Cardiac muscle cell (in vitro differentiated cells and primary cell): ENCODE measurements around the gene PRKCI. TPM values are rescaled to one million over a fixed set of nuclear protein-coding genes. Genes with fewer than 3 reads are reported as not detected.
A peak's percentile ranks its signal among the peaks of the same experiment; 100 is the strongest.

ENCODE experiments used
- DNase-seq, 2 donors: peaks; one replicate each; pipeline versions ENCODE4 v3.0.0 to v3.0.0-alpha.2; 2010 to 2017; ENCODE audit warnings: low read depth in 1 of 2, low spot score in 1 of 2
- H3K27ac ChIP-seq: fragments of 200-600 bp; sonication (generic); 2 replicates; pipeline ENCODE4 v1.5.1; 2016
- H3K27me3 ChIP-seq: fragments of 200-600 bp; sonication (generic); 2 replicates; pipeline ENCODE4 v1.6.0; 2016; ENCODE audit warnings: control low read depth
- H3K36me3 ChIP-seq: fragments of 200-600 bp; sonication (generic); 2 replicates; pipeline ENCODE4 v1.5.1; 2016; ENCODE audit warnings: control low read depth
- H3K4me1 ChIP-seq: fragments of 200-600 bp; sonication (generic); 2 replicates; pipeline ENCODE4 v1.8.1; 2017; ENCODE audit warnings: low read depth, mild to moderate bottlenecking, mixed run types
- H3K4me3 ChIP-seq: fragments of 200-600 bp; sonication (generic); 2 replicates; pipeline ENCODE4 v1.5.1; 2016; ENCODE audit warnings: mild to moderate bottlenecking
- H3K9me3 ChIP-seq: fragments of 200-600 bp; sonication (generic); 2 replicates; pipeline ENCODE4 v1.5.1; 2017; ENCODE audit warnings: low read depth, mild to moderate bottlenecking, control low read depth
- CTCF ChIP-seq: IDR thresholded peaks from 2 replicates; pipeline ENCODE4 v1.5.1; 2012; ENCODE audit warnings: low read depth, mild to moderate bottlenecking, low read length
- polyA plus RNA-seq: library from polyadenylated mRNA; unstranded; fragments of >200 nt; fragmentation: Nextera tagmentation; extraction: Ambion mirVana; gene quantifications from 2 replicates; pipeline ENCODE4 v1.2.1, GENCODE V29; 2016
- total RNA-seq: library from RNA; depleted of rRNA; stranded (reverse); fragments of >200 nt; gene quantifications from 2 replicates; pipeline ENCODE4 v1.2.3, GENCODE V29; 2016

PRKCI gene
- total and polyA plus RNA-seq, 2 experiments from 2014 or later = 25.2 to 35.1 TPM

- H3K4me1 ChIP-seq = peaks cover 2% of the 10 kb centered on the region
- TF ChIP-seq CTCF = no peak
- DNase-seq = no peak
- H3K36me3 ChIP-seq = no peaks in the 10 kb centered on the region
- no peak overlapping the region for H3K27ac ChIP-seq
- H3K4me3 ChIP-seq = no peak overlapping the region
- no peaks in the 10 kb centered on the region for H3K27me3 ChIP-seq
- H3K9me3 ChIP-seq = no peaks in the 10 kb centered on the region
These were observed 2.4 kb upstream of the PRKCI start for GRCh38 chr3:170219850-170220249.

GRCh38 chr3:170220871-170221270 lies 1.4 kb upstream of the PRKCI start:
- H3K27me3 ChIP-seq = no peaks in the 10 kb centered on the region
- no peaks in the 10 kb centered on the region for H3K36me3 ChIP-seq
- H3K9me3 ChIP-seq = no peaks in the 10 kb centered on the region
- H3K4me3 ChIP-seq = no peak overlapping the region
- TF ChIP-seq CTCF = no peak
- no peak for DNase-seq
- H3K27ac ChIP-seq = no peak overlapping the region
- H3K4me1 ChIP-seq = peaks cover 2% of the 10 kb centered on the region

- no peaks in the 10 kb centered on the region for H3K9me3 ChIP-seq
- H3K36me3 ChIP-seq = no peaks in the 10 kb centered on the region
- no peak for TF ChIP-seq CTCF
- H3K4me3 ChIP-seq = peak overlapping the region; percentile 65
- peaks cover 2% of the 10 kb centered on the region for H3K4me1 ChIP-seq
- peak overlapping the region; percentile 100 for H3K27ac ChIP-seq
- DNase-seq = peak; percentile 20 to 72
- no peaks in the 10 kb centered on the region for H3K27me3 ChIP-seq
These were observed 670 bp downstream of the PRKCI start for GRCh38 chr3:170222647-170223541.

DNA sequence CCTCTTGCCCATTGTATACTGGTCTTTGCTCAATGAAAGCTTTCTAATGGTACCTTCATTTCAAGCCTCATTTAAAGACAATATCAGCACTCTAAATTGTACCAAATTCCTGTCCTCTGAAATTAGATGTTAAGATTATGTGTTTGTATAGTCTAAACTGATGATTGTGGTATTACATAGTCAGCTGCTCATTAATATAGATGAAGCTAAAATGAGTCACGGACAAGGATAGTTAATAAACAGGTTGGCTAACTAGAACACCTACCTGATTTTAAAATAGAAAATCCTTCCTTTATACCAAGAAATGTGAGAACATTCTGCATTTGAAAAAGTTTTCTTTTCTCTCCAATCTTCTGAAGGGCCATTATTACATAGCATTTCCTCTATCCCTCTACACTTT lies 2.9 kb downstream of the PRKCI start:
- DNase-seq = no peak
- no peak overlapping the region for H3K27ac ChIP-seq
- H3K4me3 ChIP-seq = no peak overlapping the region
- no peaks in the 10 kb centered on the region for H3K27me3 ChIP-seq
- no peaks in the 10 kb centered on the region for H3K9me3 ChIP-seq
- peaks cover 2% of the 10 kb centered on the region for H3K4me1 ChIP-seq
- TF ChIP-seq CTCF = no peak
- no peaks in the 10 kb centered on the region for H3K36me3 ChIP-seq

DNA sequence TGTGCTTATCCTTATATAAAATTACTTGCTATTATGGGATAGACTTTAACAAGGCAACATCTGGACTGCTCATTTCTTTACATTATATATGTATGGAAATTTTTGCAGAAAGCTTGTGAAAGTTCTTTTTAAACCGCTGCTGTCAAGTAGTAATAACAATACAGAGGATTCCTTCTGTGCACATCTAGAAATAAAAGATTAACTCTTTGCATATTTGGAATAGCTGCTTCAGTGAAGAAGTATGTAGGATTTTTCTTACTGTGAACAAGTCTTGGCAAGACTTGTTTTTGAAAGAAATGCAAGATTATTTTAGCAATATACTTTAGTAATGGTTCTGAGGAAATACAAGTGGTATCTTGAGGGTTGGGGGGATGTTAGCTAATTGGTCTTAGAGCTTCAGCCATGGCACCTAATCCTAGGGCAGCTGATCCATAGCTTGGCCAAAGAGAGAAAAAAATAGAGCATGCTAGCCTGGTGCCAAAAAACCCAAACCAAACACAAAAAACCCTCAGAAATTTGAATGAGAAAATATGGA lies 4.3 kb downstream of the PRKCI start:
- DNase-seq = peak in 1 of 2 donors; percentile 32
- H3K4me3 ChIP-seq = no peak overlapping the region
- no peaks in the 10 kb centered on the region for H3K27me3 ChIP-seq
- H3K36me3 ChIP-seq = no peaks in the 10 kb centered on the region
- TF ChIP-seq CTCF = no peak
- no peaks in the 10 kb centered on the region for H3K9me3 ChIP-seq
- no peak overlapping the region for H3K27ac ChIP-seq
- H3K4me1 ChIP-seq = peaks cover 2% of the 10 kb centered on the region
